Activated CD4-positive, CD25-positive, alpha-beta regulatory T cell treated with anti-CD3 and anti-CD28 coated beads, Interleukin-2, amount 50 U/mL, for 24 hours (primary cell): ENCODE results near the gene SLC9A4.

Experiments used
- ATAC-seq, 2 donors: fragments of 150-1000 bp; cut with Tn5 transposase; one replicate each; pipeline ENCODE4 v1.10.0; 2021; ENCODE audit warnings: mild to moderate bottlenecking in 1 of 2, moderate library complexity in 1 of 2

SLC9A4 gene

GRCh38 chr2:102473020-102473419 lies at the start of gene SLC9A4:
Gene SLC9A4, plus strand, starts transcription at chr2:102473226. Its CDS starts 534 bp downstream, at chr2:102473760.
- peak in 1 of 2 donors; percentile 41 for ATAC-seq

- no peak for ATAC-seq
Observed at GRCh38 chr2:102423368-102423767, 49.7 kb upstream of the SLC9A4 start.

GRCh38 chr2:102424754-102425153 lies 48.3 kb upstream of the SLC9A4 start:
- peak; percentile 47 to 59 for ATAC-seq

- no peak for ATAC-seq
Observed at GRCh38 chr2:102425441-102426132, 47.4 kb upstream of the SLC9A4 start.

GRCh38 chr2:102427249-102427648 lies 45.8 kb upstream of the SLC9A4 start:
- no peak for ATAC-seq

GRCh38 chr2:102428573-102428972 lies 44.5 kb upstream of the SLC9A4 start:
- ATAC-seq = no peak

- ATAC-seq = no peak
Observed at GRCh38 chr2:102432386-102432785, 40.6 kb upstream of the SLC9A4 start.

GRCh38 chr2:102433973-102434654 lies 38.9 kb upstream of the SLC9A4 start:
- no peak for ATAC-seq

GRCh38 chr2:102434655-102435381 lies 38.2 kb upstream of the SLC9A4 start:
- ATAC-seq = peak; percentile 14 to 15

- no peak for ATAC-seq
Observed at GRCh38 chr2:102435741-102436140, 37.3 kb upstream of the SLC9A4 start.

GRCh38 chr2:102436323-102436722 lies 36.7 kb upstream of the SLC9A4 start:
- no peak for ATAC-seq

GRCh38 chr2:102437122-102437521 lies 35.9 kb upstream of the SLC9A4 start:
- peak in 1 of 2 donors; percentile 51 for ATAC-seq

- peak; percentile 68 to 70 for ATAC-seq
Observed at GRCh38 chr2:102438111-102438510, 34.9 kb upstream of the SLC9A4 start.

- ATAC-seq = no peak
Observed at GRCh38 chr2:102438578-102438977, 34.4 kb upstream of the SLC9A4 start.

GRCh38 chr2:102439065-102439695 lies 33.8 kb upstream of the SLC9A4 start:
- ATAC-seq = no peak

- ATAC-seq = peak; percentile 72 to 82
Observed at GRCh38 chr2:102442967-102443828, 29.8 kb upstream of the SLC9A4 start.

GRCh38 chr2:102444233-102444632 lies 28.8 kb upstream of the SLC9A4 start:
- ATAC-seq = no peak

- no peak for ATAC-seq
Observed at GRCh38 chr2:102446936-102447335, 26.1 kb upstream of the SLC9A4 start.

GRCh38 chr2:102449370-102449974 lies 23.6 kb upstream of the SLC9A4 start:
- no peak for ATAC-seq

- ATAC-seq = no peak
Observed at GRCh38 chr2:102451968-102452367, 21.1 kb upstream of the SLC9A4 start.

- no peak for ATAC-seq
Observed at GRCh38 chr2:102453501-102453900, 19.5 kb upstream of the SLC9A4 start.
